Melanocyte of skin (primary cell): Measurements from ENCODE around the gene BORCS5. TPM values are rescaled to one million over a fixed set of nuclear protein-coding genes. Genes with fewer than 3 reads are reported as not detected.

Source experiments
- total RNA-seq, 2 donors: library from RNA; depleted of rRNA; stranded (reverse); fragments of >200 nt; gene quantifications; 2 replicates each; pipeline ENCODE4 v1.2.3, GENCODE V29; 2012

The BORCS5 gene
- 10 to 100 TPM; 13.8 to 14.7 TPM for total RNA-seq

GRCh38 chr12:12356896-12357718 lies at the start of gene BORCS5:
Gene BORCS5, plus strand, starts transcription at chr12:12357078. Its CDS starts 374 bp downstream, at chr12:12357452.

DNA sequence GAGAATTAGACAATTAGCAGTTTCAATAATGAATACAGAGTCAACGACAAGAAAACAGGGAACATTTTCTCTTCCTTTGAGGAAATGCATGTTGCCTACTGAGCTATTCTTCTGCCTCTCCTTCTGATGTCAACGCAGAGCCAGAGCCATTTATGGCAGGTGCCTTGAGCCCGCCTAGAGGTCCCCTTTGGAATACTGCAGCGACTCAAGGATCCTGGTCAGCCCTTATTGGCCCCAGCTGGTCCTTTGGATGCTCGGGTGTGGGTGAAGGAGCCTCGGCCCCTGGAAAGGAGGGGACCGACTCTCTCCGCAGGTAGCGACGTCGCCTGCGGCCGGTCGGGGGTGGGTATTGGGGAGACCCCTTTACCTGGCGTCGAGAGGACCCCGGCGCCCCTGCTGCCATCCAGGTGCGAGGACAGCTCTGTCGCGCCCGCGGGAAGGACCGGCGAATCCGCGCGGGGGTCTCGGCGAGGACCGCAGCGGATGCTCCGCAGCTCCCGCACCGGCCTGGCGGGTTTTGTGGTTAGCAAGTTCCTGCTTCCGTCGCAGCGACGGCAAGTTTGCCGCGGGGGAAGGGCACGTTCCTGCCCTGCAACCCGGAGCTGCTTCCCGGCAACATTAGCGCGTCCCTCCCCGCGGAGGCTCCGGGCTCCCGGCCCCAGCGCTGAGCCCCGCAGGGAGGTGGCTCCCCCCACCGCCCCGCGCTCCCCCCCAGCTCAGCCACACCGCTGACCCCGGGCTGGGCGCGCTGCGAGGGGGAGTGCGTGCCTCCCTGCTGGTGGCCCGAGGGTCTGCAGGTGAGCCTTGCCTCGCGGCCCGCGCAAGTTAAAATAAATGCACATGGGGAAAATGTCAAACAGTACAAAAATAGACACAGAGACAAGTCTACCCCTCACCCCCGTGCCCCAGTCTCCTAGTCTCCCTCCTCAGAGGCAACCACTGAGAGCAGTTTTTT lies 6.9 kb upstream of the BORCS5 start, which contains the start of gene MANSC1:
Gene MANSC1 (minus strand): TSS at position 532 of the 955 bp plus-strand sequence. CDS start 6,928 bp downstream, outside the sequence.

Other genes with a start within 250 kb of the BORCS5 start
- gene LRP6, start 90.0 kb upstream of the BORCS5 start, total RNA-seq: 10 to 100 TPM; 30.6 to 49.3 TPM
- 1 to 10 TPM; 3.7 to 4.1 TPM for gene MANSC1, start 6.8 kb upstream of the BORCS5 start, total RNA-seq
- 10 to 100 TPM; 19.0 to 31.0 TPM for gene DUSP16, start 205.8 kb downstream of the BORCS5 start, total RNA-seq